ENCODE data around the gene MEGF8. TPM values are rescaled to one million over a fixed set of nuclear protein-coding genes. Genes with fewer than 3 reads are reported as not detected.

The MEGF8 gene
- total and polyA plus RNA-seq, 9 of the 15 experiments (the other 6 are each of a cell fraction or from before 2014, with no cell fraction given): 0.28 to 13.1 (median 3.0) TPM

DNA sequence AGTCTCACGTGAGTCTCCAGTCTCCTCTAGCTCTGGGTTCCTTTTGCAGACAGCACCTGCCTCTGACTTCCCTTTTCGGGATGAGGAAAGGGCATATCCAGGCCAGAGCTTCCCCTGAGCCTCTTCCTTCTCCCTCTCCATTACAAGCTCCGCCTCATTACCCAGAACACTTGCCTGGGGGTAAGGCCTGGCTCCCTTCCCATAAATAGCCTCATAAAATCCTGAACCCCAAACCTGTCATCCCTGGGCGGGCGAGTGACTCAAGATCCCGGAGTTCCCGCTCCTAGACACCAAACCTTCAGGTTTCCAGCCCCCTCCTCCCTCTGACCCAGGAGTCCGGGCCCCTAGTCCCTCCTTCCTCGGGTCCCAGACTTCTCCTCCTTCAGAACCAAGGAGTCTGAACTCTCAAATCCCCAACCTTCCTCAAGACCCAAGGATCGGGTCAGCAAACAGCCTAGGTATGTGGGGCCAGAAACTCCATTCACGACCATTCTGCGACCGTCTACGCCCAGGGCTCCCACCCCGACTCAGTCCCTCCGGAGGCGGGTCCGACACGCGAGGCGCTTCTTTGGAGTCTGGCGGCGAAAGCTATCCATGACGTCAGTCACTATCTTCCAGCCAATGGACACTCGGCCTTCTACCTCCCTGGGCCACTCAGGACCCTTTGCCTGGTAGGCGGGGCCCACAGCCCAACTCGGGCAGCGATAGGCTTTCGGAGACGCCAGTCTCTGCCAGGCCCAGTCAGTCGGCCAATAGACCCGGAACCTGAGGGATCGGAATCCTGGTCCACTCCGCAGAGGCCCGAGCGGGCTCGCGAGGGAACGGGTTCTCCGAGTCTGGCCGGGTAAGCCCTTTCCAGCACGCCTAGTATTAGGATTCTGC is 71.2 kb downstream of the MEGF8 start:
- peak; percentile 99 to 100 (median 100) for DNase-seq (ENCODE audit: extremely low read depth in 1 of 4, low spot score in 3 of 4)
- Histone ChIP-seq H3K9me3 (replicated peaks; ENCODE audit: control insufficient read depth, insufficient read depth, low read depth, low read length) (no peaks in the 10 kb centered on the region), H3K4me3 (peak overlapping the region; percentile 49), H3K27me3 (ENCODE audit: control insufficient read depth in 2 of 2, insufficient read depth in 2 of 2, low read length in 2 of 2) (peaks cover 5 to 6% of the 10 kb centered on the region in 2 experiments; a peak in 3 of 5 replicates), H3K4me1 (replicated peaks in 1 of 2; ENCODE audit: control insufficient read depth in 2 of 2, insufficient read depth in 2 of 2, low read length in 2 of 2) (peaks cover 14 to 20% of the 10 kb centered on the region in 2 experiments), H2AFZ (ENCODE audit: low read depth, low read length) (peak overlapping the region; percentile 99), H3K9ac (ENCODE audit: insufficient read depth in 1 of 2, low read depth in 2 of 2, low read length in 2 of 2) (peak overlapping the region; percentile 79 to 83), H3K4me2 (ENCODE audit: insufficient read depth, low read length) (peak overlapping the region; percentile 98), H3K9me1 (ENCODE audit: control insufficient read depth, insufficient read depth, low read length) (peaks cover 5% of the 10 kb centered on the region), H4K20me1 (replicated peaks; ENCODE audit: control insufficient read depth, insufficient read depth, low read length) (no peaks in the 10 kb centered on the region; the same call in 1 of the 2 replicates), H3K27ac (ENCODE audit: extremely low read depth, low read depth, low read length) (peak overlapping the region; percentile 81), H3K36me3 (ENCODE audit: control insufficient read depth, insufficient read depth, low read length) (no peaks in the 10 kb centered on the region), H3K79me2 (ENCODE audit: control insufficient read depth, insufficient read depth, low read length) (peaks cover 6% of the 10 kb centered on the region; the same call in 1 of the 3 replicates)
- intact Hi-C loops (cut with micrococcal nuclease) (no loop called here), in situ Hi-C loops (cut with MboI) (no loop called here)
- 2% methylated on average over 36 of the region's 42 CpGs for WGBS (ENCODE audit: insufficient coverage, low coverage, missing lambda C conversion rate)
- peak; percentile 100 for FAIRE-seq
- BruUV-seq (replicated peaks): TSS peak; percentile 96
- POLR2A ChIA-PET: interaction anchor here (0.6 to 2.6 kb wide), 18 partner anchors 10 to 285 kb away, joined by 3 to 13 read pairs (median 3); partner anchors contain the start of gene GSK3A
- ATAC-seq: peak; percentile 99
- CTCF ChIA-PET (ENCODE audit: low intra/inter-chr PET ratio): interaction anchor here (0.9 kb wide), 1 partner anchor 288 kb away, joined by 3 read pairs; no protein-coding TSS in a partner anchor
- TF ChIP-seq ZNF24 (IDR thresholded peaks at IDR 0.05) (no peak), ARNT (IDR thresholded peaks at IDR 0.05) (peak in 1 of 2 experiments; percentile 37; a peak in 1 of 4 replicates), ZNF121 (CRISPR knock-in tag; conservative IDR thresholded peaks at IDR 0.05) (no peak), PHF8 (IDR thresholded peaks at IDR 0.05; ENCODE audit: borderline replicate concordance, low read length) (peak; percentile 97; the same call in 1 of the 2 replicates), RNF2 (IDR thresholded peaks at IDR 0.05) (no peak), SRSF3 (IDR thresholded peaks at IDR 0.05; ENCODE audit: insufficient read depth, low read length) (no peak), MTF1 (CRISPR knock-in tag; IDR thresholded peaks at IDR 0.05; ENCODE audit: borderline replicate concordance) (no peak), POLR2A (conservative IDR thresholded peaks at IDR 0.05) (peak; percentile 92), PRPF4 (IDR thresholded peaks at IDR 0.05; ENCODE audit: insufficient read depth, low read depth, low read length, poor library complexity, severe bottlenecking) (no peak), ZNF561 (CRISPR knock-in tag; conservative IDR thresholded peaks at IDR 0.05) (no peak), HMGN3 (IDR thresholded peaks at IDR 0.05; ENCODE audit: borderline replicate concordance, extremely low read depth, insufficient read length, low read depth, low read length) (peak; percentile 53)
- TF ChIP-seq, protein P1, sequence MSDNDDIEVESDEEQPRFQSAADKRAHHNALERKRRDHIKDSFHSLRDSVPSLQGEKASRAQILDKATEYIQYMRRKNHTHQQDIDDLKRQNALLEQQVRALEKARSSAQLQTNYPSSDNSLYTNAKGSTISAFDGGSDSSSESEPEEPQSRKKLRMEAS (CRISPR knock-in tag; IDR thresholded peaks at IDR 0.05): peak; percentile 41; the same call in 1 of the 2 replicates
- TF ChIP-seq, protein P2, sequence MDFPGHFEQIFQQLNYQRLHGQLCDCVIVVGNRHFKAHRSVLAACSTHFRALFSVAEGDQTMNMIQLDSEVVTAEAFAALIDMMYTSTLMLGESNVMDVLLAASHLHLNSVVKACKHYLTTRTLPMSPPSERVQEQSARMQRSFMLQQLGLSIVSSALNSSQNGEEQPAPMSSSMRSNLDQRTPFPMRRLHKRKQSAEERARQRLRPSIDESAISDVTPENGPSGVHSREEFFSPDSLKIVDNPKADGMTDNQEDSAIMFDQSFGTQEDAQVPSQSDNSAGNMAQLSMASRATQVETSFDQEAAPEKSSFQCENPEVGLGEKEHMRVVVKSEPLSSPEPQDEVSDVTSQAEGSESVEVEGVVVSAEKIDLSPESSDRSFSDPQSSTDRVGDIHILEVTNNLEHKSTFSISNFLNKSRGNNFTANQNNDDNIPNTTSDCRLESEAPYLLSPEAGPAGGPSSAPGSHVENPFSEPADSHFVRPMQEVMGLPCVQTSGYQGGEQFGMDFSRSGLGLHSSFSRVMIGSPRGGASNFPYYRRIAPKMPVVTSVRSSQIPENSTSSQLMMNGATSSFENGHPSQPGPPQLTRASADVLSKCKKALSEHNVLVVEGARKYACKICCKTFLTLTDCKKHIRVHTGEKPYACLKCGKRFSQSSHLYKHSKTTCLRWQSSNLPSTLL (IDR thresholded peaks at IDR 0.05): no peak
- TF ChIP-seq, protein P3, sequence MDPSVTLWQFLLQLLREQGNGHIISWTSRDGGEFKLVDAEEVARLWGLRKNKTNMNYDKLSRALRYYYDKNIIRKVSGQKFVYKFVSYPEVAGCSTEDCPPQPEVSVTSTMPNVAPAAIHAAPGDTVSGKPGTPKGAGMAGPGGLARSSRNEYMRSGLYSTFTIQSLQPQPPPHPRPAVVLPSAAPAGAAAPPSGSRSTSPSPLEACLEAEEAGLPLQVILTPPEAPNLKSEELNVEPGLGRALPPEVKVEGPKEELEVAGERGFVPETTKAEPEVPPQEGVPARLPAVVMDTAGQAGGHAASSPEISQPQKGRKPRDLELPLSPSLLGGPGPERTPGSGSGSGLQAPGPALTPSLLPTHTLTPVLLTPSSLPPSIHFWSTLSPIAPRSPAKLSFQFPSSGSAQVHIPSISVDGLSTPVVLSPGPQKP (CRISPR knock-in tag; IDR thresholded peaks at IDR 0.05): no peak
- TF ChIP-seq, protein P4, sequence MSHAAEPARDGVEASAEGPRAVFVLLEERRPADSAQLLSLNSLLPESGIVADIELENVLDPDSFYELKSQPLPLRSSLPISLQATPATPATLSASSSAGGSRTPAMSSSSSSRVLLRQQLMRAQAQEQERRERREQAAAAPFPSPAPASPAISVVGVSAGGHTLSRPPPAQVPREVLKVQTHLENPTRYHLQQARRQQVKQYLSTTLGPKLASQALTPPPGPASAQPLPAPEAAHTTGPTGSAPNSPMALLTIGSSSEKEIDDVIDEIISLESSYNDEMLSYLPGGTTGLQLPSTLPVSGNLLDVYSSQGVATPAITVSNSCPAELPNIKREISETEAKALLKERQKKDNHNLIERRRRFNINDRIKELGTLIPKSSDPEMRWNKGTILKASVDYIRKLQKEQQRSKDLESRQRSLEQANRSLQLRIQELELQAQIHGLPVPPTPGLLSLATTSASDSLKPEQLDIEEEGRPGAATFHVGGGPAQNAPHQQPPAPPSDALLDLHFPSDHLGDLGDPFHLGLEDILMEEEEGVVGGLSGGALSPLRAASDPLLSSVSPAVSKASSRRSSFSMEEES (CRISPR knock-in tag; IDR thresholded peaks at IDR 0.05): no peak

Measured in K562 (cell line).